Head of caudate nucleus (tissue), 42 donors: Measurements from ENCODE around the gene FAM240A.
A peak's percentile ranks its signal among the peaks of the same experiment; 100 is the strongest.

Experiments used
- DNase-seq, 42 donors: peaks; one replicate each; pipeline versions ENCODE4 v3.0.0 to v3.0.0-alpha.2; 2020 to 2021; ENCODE audit warnings: mixed read lengths in 7 of 42
- intact Hi-C: fragments of 100-400 bp; cut with DNase I; formaldehyde crosslinking; loops from one replicate; pipeline ENCODE4 v1.15.0; 2022

FAM240A gene

DNA sequence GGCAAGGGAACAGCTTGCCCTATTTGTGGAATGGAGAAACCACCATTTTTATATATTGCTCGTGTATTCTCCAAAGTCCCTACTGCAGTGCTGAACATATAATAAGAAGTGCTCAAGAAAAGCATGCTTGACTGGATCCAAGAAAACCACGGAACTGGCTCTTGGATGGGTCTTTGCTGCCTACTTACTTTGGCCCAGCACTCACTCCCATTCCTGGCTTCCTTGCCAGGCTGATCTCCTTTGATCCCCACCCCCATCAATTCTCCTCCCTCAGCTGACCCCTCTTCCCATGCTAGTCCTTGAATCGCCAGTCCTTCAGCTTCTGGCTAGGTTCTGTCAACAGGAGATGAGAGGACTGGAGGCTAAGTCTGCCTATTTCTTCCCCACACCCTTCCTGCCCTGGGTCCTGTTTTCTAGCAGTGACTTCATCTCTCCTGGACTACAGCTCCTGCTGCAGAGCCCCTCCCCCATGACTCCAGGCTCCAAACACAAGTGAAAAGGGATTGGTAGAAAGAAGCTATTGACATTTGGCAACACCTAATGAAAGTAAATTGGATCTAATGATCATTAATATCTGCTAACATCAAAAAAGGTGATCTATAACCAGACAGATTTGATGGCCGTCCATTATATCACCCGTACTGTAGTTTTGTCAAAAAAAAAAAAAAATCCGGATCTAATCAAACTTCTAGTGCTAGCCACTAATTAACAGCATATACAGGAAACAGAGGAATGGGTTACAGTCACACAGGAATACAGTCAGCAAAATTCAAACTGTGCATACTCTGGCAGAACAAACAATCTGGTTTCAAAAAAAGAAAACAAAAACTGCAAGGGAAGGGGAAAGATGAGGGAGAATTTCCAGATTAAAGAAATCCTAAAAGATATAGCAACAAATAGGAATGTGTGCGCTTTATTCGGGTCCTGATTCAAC, 7.8 kb downstream of the FAM240A start:
- DNase-seq, result no peak
- intact Hi-C loops, result no loop called here

- no peak for DNase-seq
- intact Hi-C loops, result no loop called here
Measured at GRCh38 chr3:46624533-46624932, 12.2 kb downstream of the FAM240A start.

GRCh38 chr3:46624975-46625490, 12.7 kb downstream of the FAM240A start:
- DNase-seq, result no peak
- intact Hi-C loops, result no loop called here

DNA sequence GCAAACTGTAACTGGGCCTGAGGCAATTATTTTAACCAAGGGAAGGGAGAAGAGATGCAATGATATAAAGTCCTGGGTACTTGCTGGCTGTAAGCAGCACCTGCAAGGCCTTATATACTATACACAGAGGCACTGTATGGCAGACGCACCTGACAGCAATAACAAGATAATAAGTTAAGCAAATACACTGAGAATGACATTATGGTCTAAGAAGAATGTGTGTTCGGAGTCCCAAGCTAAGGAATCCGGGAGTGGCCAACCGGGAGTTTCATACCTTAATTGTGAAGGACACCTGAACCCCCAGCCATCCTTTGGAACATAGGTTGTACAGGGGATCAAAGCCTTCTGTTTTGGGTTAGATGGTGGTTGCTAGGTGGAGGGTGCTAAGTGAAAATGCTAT, 13.7 kb downstream of the FAM240A start:
- no peak for DNase-seq
- intact Hi-C loops, result no loop called here

DNA sequence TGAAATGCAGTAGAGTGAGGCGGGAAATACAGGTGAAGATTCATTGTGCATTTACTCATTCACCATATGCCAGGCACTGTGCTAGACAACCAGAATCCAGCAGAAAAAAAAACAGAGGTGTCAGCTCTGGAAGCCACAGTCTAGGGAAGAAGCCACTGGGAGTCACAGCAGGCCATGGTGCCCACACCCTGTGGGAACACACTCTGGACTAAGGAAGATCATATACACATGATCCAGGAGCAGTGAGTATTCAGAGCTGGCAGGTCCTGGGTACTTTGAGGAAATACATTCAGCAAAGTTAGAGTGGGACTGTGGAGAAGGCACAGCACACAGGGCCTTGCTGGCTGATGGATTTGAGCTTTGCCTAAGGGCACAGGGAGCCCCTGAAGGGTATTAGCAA, 14.8 kb downstream of the FAM240A start:
- no peak for DNase-seq
- intact Hi-C loops, result no loop called here

- intact Hi-C loops, result no loop called here
Measured at GRCh38 chr3:46628901-46629369, 16.6 kb downstream of the FAM240A start.

GRCh38 chr3:46629551-46630517, 17.5 kb downstream of the FAM240A start:
- DNase-seq, result peak; percentile 52 to 90 (median 80)

More at GRCh38 chr3:46628901-46629369, 16.6 kb downstream of the FAM240A start:
- peak in 29 of 42 donors; percentile 11 to 72 (median 40) for DNase-seq

DNA sequence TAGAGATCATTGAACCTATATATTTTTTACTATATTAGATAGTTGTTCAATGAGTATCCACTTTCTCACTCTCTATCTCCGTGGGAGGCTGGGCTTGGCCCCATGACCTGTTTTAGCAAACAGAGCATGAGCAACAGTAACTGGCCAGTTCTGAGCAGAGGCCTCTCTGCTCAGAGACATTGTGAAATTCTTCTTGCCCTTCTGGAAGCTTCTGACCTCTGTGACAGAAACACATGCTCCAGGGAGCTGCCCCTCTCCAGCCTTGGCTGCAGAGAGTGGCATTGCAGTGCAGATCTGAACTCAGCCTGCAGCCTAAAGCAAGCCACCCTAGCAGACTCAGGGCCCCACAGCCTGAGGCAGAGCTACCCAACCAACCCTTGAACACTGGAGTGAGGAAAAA, 20.5 kb downstream of the FAM240A start:
- intact Hi-C loops, result loop anchor here (5.0 kb wide), 1 partner anchor 145 kb away; no protein-coding TSS in a partner anchor

More at GRCh38 chr3:46629551-46630517, 17.5 kb downstream of the FAM240A start:
- intact Hi-C loops, result loop anchor here (5.0 kb wide), 1 partner anchor 143 kb away; no protein-coding TSS in a partner anchor

GRCh38 chr3:46634856-46635255, 22.5 kb downstream of the FAM240A start:
- DNase-seq, result no peak
- intact Hi-C loops, result loop anchor here (5.0 kb wide), 1 partner anchor 148 kb away; no protein-coding TSS in a partner anchor

More for the DNA sequence above, 20.5 kb downstream of the FAM240A start:
- DNase-seq, result no peak

GRCh38 chr3:46639221-46639620, 26.9 kb downstream of the FAM240A start:
- intact Hi-C loops, result no loop called here
- DNase-seq, result no peak

DNA sequence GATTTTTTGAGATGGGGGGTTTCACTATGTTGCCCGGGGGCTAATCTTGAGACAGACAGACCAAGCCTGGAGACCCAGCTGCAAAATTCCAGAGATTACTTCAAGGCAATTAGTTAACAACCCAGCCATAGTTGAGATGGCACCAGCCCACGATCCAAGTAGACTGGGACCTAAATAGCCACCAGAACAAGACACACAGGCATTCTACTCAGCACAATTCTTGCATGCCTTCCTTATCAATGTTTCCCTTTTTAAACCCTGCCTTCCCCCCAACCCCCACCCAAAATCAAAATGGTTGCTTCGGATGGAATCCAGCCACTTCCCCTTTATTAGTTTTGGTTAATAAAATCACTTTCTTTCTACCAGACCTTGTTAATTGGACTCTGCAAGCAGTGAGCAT, 28.6 kb downstream of the FAM240A start:
- intact Hi-C loops, result no loop called here
- DNase-seq, result no peak

GRCh38 chr3:46642971-46643370, 30.6 kb downstream of the FAM240A start:
- DNase-seq, result no peak
- intact Hi-C loops, result no loop called here

DNA sequence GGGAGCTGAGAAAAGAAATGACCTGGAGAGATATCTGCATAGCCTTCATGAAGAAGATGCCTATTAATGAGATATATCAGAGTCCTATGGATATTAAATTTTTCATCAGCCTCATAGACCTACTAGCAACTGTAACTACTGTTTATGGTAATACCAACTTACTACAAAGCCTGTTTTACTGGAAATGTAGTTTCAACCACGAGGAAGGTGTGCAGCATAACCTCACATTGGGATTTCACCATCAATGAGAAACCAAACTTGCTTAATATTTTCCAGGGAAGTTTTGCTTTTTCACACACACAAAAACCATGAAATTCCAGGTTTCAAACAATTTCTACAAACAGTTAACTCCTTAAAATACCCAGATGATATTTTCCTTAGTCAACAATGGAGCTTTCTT, 31.4 kb downstream of the FAM240A start:
- DNase-seq, result no peak
- intact Hi-C loops, result no loop called here

DNA sequence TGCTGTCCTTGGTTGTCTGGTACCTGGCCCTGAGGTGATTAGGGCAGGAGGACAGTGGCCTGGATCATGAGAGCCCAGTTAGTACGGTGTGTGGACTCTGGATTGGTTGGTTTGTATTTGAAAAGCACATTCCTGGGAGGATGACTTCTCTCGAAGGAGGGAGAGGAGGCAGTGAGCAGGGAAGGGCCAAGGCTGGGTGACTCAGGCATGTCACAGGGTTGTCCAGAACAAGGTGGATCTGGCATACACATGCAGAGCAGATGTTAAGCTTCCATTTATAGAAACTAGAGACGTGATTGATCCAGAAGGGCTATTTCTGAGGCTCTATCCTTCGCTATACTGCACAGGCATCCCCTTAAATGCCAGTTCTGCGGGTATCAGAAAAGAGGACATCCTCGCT, 34.4 kb downstream of the FAM240A start:
- intact Hi-C loops, result no loop called here
- DNase-seq, result no peak

GRCh38 chr3:46648096-46648495, 35.8 kb downstream of the FAM240A start:
- no peak for DNase-seq
- intact Hi-C loops, result no loop called here

GRCh38 chr3:46649436-46649835, 37.1 kb downstream of the FAM240A start:
- DNase-seq, result no peak
- intact Hi-C loops, result no loop called here

GRCh38 chr3:46651084-46651483, 38.8 kb downstream of the FAM240A start:
- intact Hi-C loops, result no loop called here
- DNase-seq, result no peak

GRCh38 chr3:46655271-46655670, 42.9 kb downstream of the FAM240A start:
- DNase-seq, result no peak
- intact Hi-C loops, result no loop called here
